Transverse colon (tissue), 4 donors: Measurements from ENCODE around the gene ZC3H4. TPM values are rescaled to one million over a fixed set of nuclear protein-coding genes. Genes with fewer than 3 reads are reported as not detected.

Experiments
- DNase-seq: peaks from one replicate; pipeline ENCODE4 v3.0.0-alpha.2; 2019
- H3K27ac ChIP-seq, 4 donors: fragments of 200-600 bp; sonication (generic); 2 replicates each; pipeline ENCODE4 v1.5.1; 2016 to 2018; ENCODE audit warnings: inconsistent platforms in 4 of 4
- H3K27me3 ChIP-seq: fragments of 200-600 bp; sonication (generic); 2 replicates; pipeline ENCODE4 v1.5.1; 2017; ENCODE audit warnings: inconsistent platforms
- H3K36me3 ChIP-seq, 4 donors: fragments of 200-600 bp; sonication (generic); 2 replicates each; pipeline ENCODE4 v1.5.1; 2017 to 2019; ENCODE audit warnings: inconsistent platforms in 4 of 4
- H3K4me1 ChIP-seq, 4 donors: fragments of 200-600 bp; sonication (generic); 2 replicates each; pipeline ENCODE4 v1.5.1; 2017 to 2020; ENCODE audit warnings: inconsistent platforms in 4 of 4
- H3K4me3 ChIP-seq, 4 donors: fragments of 200-600 bp; sonication (generic); 1 replicate in 1 of 4; 2 replicates in 3 of 4; pipeline versions ENCODE4 v1.5.1 to v1.6.1; 2017 to 2019; ENCODE audit warnings: inconsistent platforms in 4 of 4
- H3K9me3 ChIP-seq, 2 donors: fragments of 200-600 bp; sonication (generic); 2 replicates each; pipeline ENCODE4 v1.5.1; 2017 to 2019; ENCODE audit warnings: inconsistent platforms in 2 of 2
- CTCF ChIP-seq, 5 experiments: fragments of 200-600 bp in 3 of 5; fragments of 450-650 bp in 2 of 5; sonication (generic) in 3 of 5; IDR thresholded peaks; 1 replicate in 2 of 5; 2 replicates in 3 of 5; pipeline ENCODE4 v1.5.1; 2016 to 2017; ENCODE audit warnings: antibody characterized with exemption in 5 of 5, inconsistent platforms in 3 of 5, mild to moderate bottlenecking in 2 of 5, moderate library complexity in 1 of 5
- EP300 ChIP-seq: sonication (generic); formaldehyde crosslinking; IDR thresholded peaks from one replicate; pipeline ENCODE4 v1.6.1; 2017; ENCODE audit warnings: antibody characterized with exemption, low read depth
- POLR2A ChIP-seq: fragments of 450-650 bp; IDR thresholded peaks from one replicate; pipeline ENCODE4 v1.6.1; 2016; ENCODE audit warnings: antibody characterized with exemption, mild to moderate bottlenecking, moderate library complexity
- POLR2AphosphoS5 ChIP-seq, 3 donors: sonication (generic); formaldehyde crosslinking; IDR thresholded peaks; one replicate each; pipeline ENCODE4 v1.6.1; 2016; ENCODE audit warnings: antibody characterized with exemption in 3 of 3
- WGBS, 2 donors: methylation state at CpG; one replicate each; pipeline ENCODE4 v1.1.5; 2018; ENCODE audit warnings: low coverage in 1 of 2; 5-methylcytosine and 5-hydroxymethylcytosine counted together
- in situ Hi-C, 4 donors: fragments of 200-750 bp; cut with MboI; loops; one replicate each; pipeline versions ENCODE4 v1.15.0 to v1.15.1; 2017; ENCODE audit warnings: low sequenced_read_pairs in 3 of 4, low pct_ligation_motif_present in 1 of 4, low pct_unique_long_range_greater_than_20kb in 1 of 4
- intact Hi-C: fragments of 100-400 bp; cut with DNase I; formaldehyde crosslinking; loops from one replicate; pipeline ENCODE4 v1.15.1; 2023; ENCODE audit warnings: low total_unique reads
- total RNA-seq, 4 donors: library from RNA; depleted of rRNA; stranded (reverse); fragments of >200 nt; gene quantifications; one replicate each; pipeline ENCODE4 v1.1.0, GENCODE V29; 2016

The ZC3H4 gene
- total RNA-seq, 4 donors from 2014 or later = 25.4 to 32.2 (median 28.0) TPM

- intact Hi-C loops = no loop called here
- Histone ChIP-seq H3K9me3 (no peaks in the 10 kb centered on the region), H3K4me3 (no peak overlapping the region), H3K36me3 (peaks cover 0 to 7% (median 2%) of the 10 kb centered on the region in 4 donors), H3K27me3 (no peaks in the 10 kb centered on the region), H3K4me1 (peaks cover 37 to 62% (median 52%) of the 10 kb centered on the region in 4 donors), H3K27ac (peak overlapping the region; percentile 81 to 91 (median 86))
- WGBS, 2 donors = 48% methylated on average over 7 to 9 of the region's 9 CpGs
- DNase-seq = peak; percentile 40
- in situ Hi-C loops = no loop called here
- TF ChIP-seq POLR2A = no peak
- TF ChIP-seq EP300 = no peak
- TF ChIP-seq POLR2AphosphoS5 (IDR thresholded peaks at IDR 0.05) = no peak
- TF ChIP-seq CTCF (IDR thresholded peaks at IDR 0.05) = no peak
Measured at GRCh38 chr19:47095476-47096099, 18.0 kb downstream of the ZC3H4 start.

GRCh38 chr19:47094557-47095475, 18.8 kb downstream of the ZC3H4 start:
- in situ Hi-C loops (no loop called here), intact Hi-C loops (no loop called here)
- Histone ChIP-seq H3K4me1 (peaks cover 38 to 68% (median 56%) of the 10 kb centered on the region in 4 donors), H3K27ac (peak overlapping the region; percentile 81 to 91 (median 86)), H3K9me3 (no peaks in the 10 kb centered on the region), H3K27me3 (no peaks in the 10 kb centered on the region), H3K4me3 (no peak overlapping the region), H3K36me3 (peaks cover 0 to 14% (median 5%) of the 10 kb centered on the region in 4 donors)
- peak; percentile 66 for DNase-seq
- WGBS, 2 donors = 52% methylated on average over 13 of the region's 15 CpGs; no CpG with 5 or more reads in 1 of the 2 donors
- TF ChIP-seq POLR2AphosphoS5 (IDR thresholded peaks at IDR 0.05) (peak in 2 of 3 donors; percentile 28 to 34), EP300 (no peak), CTCF (IDR thresholded peaks at IDR 0.05) (no peak), POLR2A (peak; percentile 44)

DNA sequence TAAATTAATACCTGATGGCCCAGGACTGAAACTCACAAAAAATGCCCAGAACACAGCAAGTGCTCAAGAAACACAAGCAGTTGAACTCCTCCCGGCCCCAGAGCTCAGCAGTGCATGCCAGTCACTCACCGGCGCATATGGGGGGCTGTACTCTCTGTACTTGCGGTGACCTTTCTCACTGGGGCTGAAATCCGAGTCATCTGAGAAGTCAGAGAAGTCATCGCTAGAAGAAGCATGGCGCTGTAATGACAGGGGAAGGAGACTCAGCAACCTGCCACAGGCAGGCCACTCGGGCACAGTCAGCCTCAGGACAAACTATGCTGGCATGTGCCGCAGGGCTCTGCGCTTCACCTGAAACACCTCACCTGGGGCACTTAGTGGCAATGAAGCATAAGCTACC, 19.7 kb downstream of the ZC3H4 start:
- 78 to 79% methylated on average over 4 to 10 of the region's 10 CpGs for WGBS, 2 donors
- Histone ChIP-seq H3K4me1 (peaks cover 37 to 72% (median 57%) of the 10 kb centered on the region in 4 donors), H3K36me3 (peaks cover 0 to 15% (median 7%) of the 10 kb centered on the region in 4 donors), H3K27ac (peak overlapping the region; percentile 81 to 91 (median 86)), H3K27me3 (no peaks in the 10 kb centered on the region), H3K9me3 (no peaks in the 10 kb centered on the region), H3K4me3 (no peak overlapping the region)
- intact Hi-C loops (no loop called here), in situ Hi-C loops (no loop called here)
- no peak for DNase-seq
- TF ChIP-seq CTCF (IDR thresholded peaks at IDR 0.05) (no peak), EP300 (no peak), POLR2A (no peak), POLR2AphosphoS5 (IDR thresholded peaks at IDR 0.05) (no peak)

DNA sequence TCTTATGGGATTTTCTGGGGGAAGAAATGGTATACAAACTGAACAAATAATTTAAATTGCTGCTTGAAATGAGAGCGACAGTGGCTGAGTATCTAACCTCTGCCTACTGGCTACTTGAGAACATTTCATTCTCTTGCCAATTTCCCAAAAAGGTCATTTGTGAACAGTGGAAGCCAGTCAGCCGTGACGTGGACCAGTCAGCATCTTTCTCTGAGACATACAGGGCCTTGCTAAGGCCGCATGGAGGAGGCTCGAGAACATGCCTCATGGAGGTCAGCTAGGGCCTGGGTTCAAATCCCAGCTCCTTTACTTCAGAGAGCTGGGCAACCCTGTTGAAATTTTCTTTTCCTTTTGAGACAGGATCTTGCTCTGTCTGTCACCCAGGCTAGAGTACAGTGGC, 20.3 kb downstream of the ZC3H4 start:
- 81% methylated on average over 5 of the region's 5 CpGs; no CpG with 5 or more reads in 1 of the 2 donors for WGBS, 2 donors
- intact Hi-C loops (no loop called here), in situ Hi-C loops (no loop called here)
- H3K4me3 ChIP-seq = no peak overlapping the region
- TF ChIP-seq POLR2A (no peak), POLR2AphosphoS5 (IDR thresholded peaks at IDR 0.05) (no peak), EP300 (no peak)
- no peaks in the 10 kb centered on the region for H3K27me3 ChIP-seq
- H3K9me3 ChIP-seq = no peaks in the 10 kb centered on the region
- peaks cover 0 to 16% (median 7%) of the 10 kb centered on the region in 4 donors for H3K36me3 ChIP-seq
- peak overlapping the region; percentile 81 to 91 (median 86) for H3K27ac ChIP-seq
- no peak for DNase-seq
- peaks cover 35 to 70% (median 54%) of the 10 kb centered on the region in 4 donors for H3K4me1 ChIP-seq
